ENCODE data around the gene OTOGL. TPM values are rescaled to one million over a fixed set of nuclear protein-coding genes. Genes with fewer than 3 reads are reported as not detected.

The OTOGL gene
- total RNA-seq, 1 experiment from 2014 or later, result 0.31 TPM

- no peak for DNase-seq
- Histone ChIP-seq H3K36me3 (replicated peaks; ENCODE audit: control insufficient read depth, insufficient read depth, low read length) (no peaks in the 10 kb centered on the region), H3K27me3 (ENCODE audit: control insufficient read depth, insufficient read depth, low read length) (no peaks in the 10 kb centered on the region), H3K4me3 (ENCODE audit: insufficient read depth, low read depth, low read length) (no peak overlapping the region)
Observed at GRCh38 chr12:80184926-80185325, 85.6 kb downstream of the OTOGL start.

- Histone ChIP-seq H3K4me3 (ENCODE audit: insufficient read depth, low read depth, low read length) (no peak overlapping the region), H3K36me3 (replicated peaks; ENCODE audit: control insufficient read depth, insufficient read depth, low read length) (no peaks in the 10 kb centered on the region), H3K27me3 (ENCODE audit: control insufficient read depth, insufficient read depth, low read length) (no peaks in the 10 kb centered on the region)
- peak; percentile 40 for DNase-seq
Observed at GRCh38 chr12:80186727-80187217, 87.4 kb downstream of the OTOGL start.

GRCh38 chr12:80187660-80188090, 88.3 kb downstream of the OTOGL start:
- Histone ChIP-seq H3K36me3 (replicated peaks; ENCODE audit: control insufficient read depth, insufficient read depth, low read length) (no peaks in the 10 kb centered on the region), H3K27me3 (ENCODE audit: control insufficient read depth, insufficient read depth, low read length) (no peaks in the 10 kb centered on the region), H3K4me3 (ENCODE audit: insufficient read depth, low read depth, low read length) (no peak overlapping the region)
- DNase-seq, result no peak

GRCh38 chr12:80188576-80188975, 89.2 kb downstream of the OTOGL start:
- Histone ChIP-seq H3K4me3 (ENCODE audit: insufficient read depth, low read depth, low read length) (no peak overlapping the region), H3K27me3 (ENCODE audit: control insufficient read depth, insufficient read depth, low read length) (no peaks in the 10 kb centered on the region), H3K36me3 (replicated peaks; ENCODE audit: control insufficient read depth, insufficient read depth, low read length) (no peaks in the 10 kb centered on the region)
- no peak for DNase-seq

- Histone ChIP-seq H3K36me3 (replicated peaks; ENCODE audit: control insufficient read depth, insufficient read depth, low read length) (no peaks in the 10 kb centered on the region), H3K27me3 (ENCODE audit: control insufficient read depth, insufficient read depth, low read length) (no peaks in the 10 kb centered on the region), H3K4me3 (ENCODE audit: insufficient read depth, low read depth, low read length) (no peak overlapping the region)
- no peak for DNase-seq
Observed at GRCh38 chr12:80189241-80189640, 89.9 kb downstream of the OTOGL start.

- Histone ChIP-seq H3K27me3 (ENCODE audit: control insufficient read depth, insufficient read depth, low read length) (no peaks in the 10 kb centered on the region), H3K4me3 (ENCODE audit: insufficient read depth, low read depth, low read length) (no peak overlapping the region)
- DNase-seq, result no peak
Observed at GRCh38 chr12:80190001-80190400, 90.7 kb downstream of the OTOGL start.

GRCh38 chr12:80192087-80192486, 92.8 kb downstream of the OTOGL start:
- Histone ChIP-seq H3K27me3 (ENCODE audit: control insufficient read depth, insufficient read depth, low read length) (no peaks in the 10 kb centered on the region), H3K36me3 (replicated peaks; ENCODE audit: control insufficient read depth, insufficient read depth, low read length) (no peaks in the 10 kb centered on the region), H3K4me3 (ENCODE audit: insufficient read depth, low read depth, low read length) (no peak overlapping the region)
- peak; percentile 28 for DNase-seq

More at GRCh38 chr12:80190001-80190400, 90.7 kb downstream of the OTOGL start:
- no peaks in the 10 kb centered on the region for H3K36me3 ChIP-seq (replicated peaks; ENCODE audit: control insufficient read depth, insufficient read depth, low read length)

GRCh38 chr12:80193865-80194264, 94.5 kb downstream of the OTOGL start:
- H3K4me3 ChIP-seq (ENCODE audit: insufficient read depth, low read depth, low read length), result no peak overlapping the region

GRCh38 chr12:80195074-80195726, 95.9 kb downstream of the OTOGL start:
- Histone ChIP-seq H3K4me3 (ENCODE audit: insufficient read depth, low read depth, low read length) (no peak overlapping the region), H3K27me3 (ENCODE audit: control insufficient read depth, insufficient read depth, low read length) (no peaks in the 10 kb centered on the region), H3K36me3 (replicated peaks; ENCODE audit: control insufficient read depth, insufficient read depth, low read length) (no peaks in the 10 kb centered on the region)
- DNase-seq, result peak; percentile 18

More at GRCh38 chr12:80193865-80194264, 94.5 kb downstream of the OTOGL start:
- Histone ChIP-seq H3K36me3 (replicated peaks; ENCODE audit: control insufficient read depth, insufficient read depth, low read length) (no peaks in the 10 kb centered on the region), H3K27me3 (ENCODE audit: control insufficient read depth, insufficient read depth, low read length) (no peaks in the 10 kb centered on the region)
- no peak for DNase-seq

- Histone ChIP-seq H3K4me3 (ENCODE audit: insufficient read depth, low read depth, low read length) (no peak overlapping the region), H3K27me3 (ENCODE audit: control insufficient read depth, insufficient read depth, low read length) (no peaks in the 10 kb centered on the region), H3K36me3 (replicated peaks; ENCODE audit: control insufficient read depth, insufficient read depth, low read length) (no peaks in the 10 kb centered on the region)
- no peak for DNase-seq
Observed at GRCh38 chr12:80195737-80196136, 96.4 kb downstream of the OTOGL start.

- Histone ChIP-seq H3K4me3 (ENCODE audit: insufficient read depth, low read depth, low read length) (no peak overlapping the region), H3K36me3 (replicated peaks; ENCODE audit: control insufficient read depth, insufficient read depth, low read length) (no peaks in the 10 kb centered on the region), H3K27me3 (ENCODE audit: control insufficient read depth, insufficient read depth, low read length) (no peaks in the 10 kb centered on the region)
- no peak for DNase-seq
Observed at GRCh38 chr12:80196419-80196818, 97.1 kb downstream of the OTOGL start.

- H3K4me3 ChIP-seq (ENCODE audit: insufficient read depth, low read depth, low read length), result no peak overlapping the region
- DNase-seq, result no peak
- H3K36me3 ChIP-seq (replicated peaks; ENCODE audit: control insufficient read depth, insufficient read depth, low read length), result no peaks in the 10 kb centered on the region
- H3K27me3 ChIP-seq (ENCODE audit: control insufficient read depth, insufficient read depth, low read length), result no peaks in the 10 kb centered on the region
Observed at GRCh38 chr12:80198782-80199337, 99.5 kb downstream of the OTOGL start.

GRCh38 chr12:80199931-80200330, 100.6 kb downstream of the OTOGL start:
- DNase-seq, result no peak
- Histone ChIP-seq H3K36me3 (replicated peaks; ENCODE audit: control insufficient read depth, insufficient read depth, low read length) (no peaks in the 10 kb centered on the region), H3K4me3 (ENCODE audit: insufficient read depth, low read depth, low read length) (no peak overlapping the region), H3K27me3 (ENCODE audit: control insufficient read depth, insufficient read depth, low read length) (no peaks in the 10 kb centered on the region)

GRCh38 chr12:80200414-80200813, 101.1 kb downstream of the OTOGL start:
- Histone ChIP-seq H3K27me3 (ENCODE audit: control insufficient read depth, insufficient read depth, low read length) (no peaks in the 10 kb centered on the region), H3K4me3 (ENCODE audit: insufficient read depth, low read depth, low read length) (no peak overlapping the region), H3K36me3 (replicated peaks; ENCODE audit: control insufficient read depth, insufficient read depth, low read length) (no peaks in the 10 kb centered on the region)
- DNase-seq, result no peak

- Histone ChIP-seq H3K36me3 (replicated peaks; ENCODE audit: control insufficient read depth, insufficient read depth, low read length) (no peaks in the 10 kb centered on the region), H3K27me3 (ENCODE audit: control insufficient read depth, insufficient read depth, low read length) (no peaks in the 10 kb centered on the region), H3K4me3 (ENCODE audit: insufficient read depth, low read depth, low read length) (no peak overlapping the region)
- no peak for DNase-seq
Observed at GRCh38 chr12:80201908-80202307, 102.6 kb downstream of the OTOGL start.

Data from H7 (cell line).